Vagina (tissue), 2 donors: ENCODE measurements around the gene ABO.

Source experiments
- CTCF ChIP-seq, 3 experiments: fragments of 450-650 bp in 2 of 3; fragments of 200-600 bp in 1 of 3; sonication (generic) in 1 of 3; IDR thresholded peaks; one replicate each; pipeline ENCODE4 v1.5.1; 2017 to 2019; ENCODE audit warnings: antibody characterized with exemption in 3 of 3, mild to moderate bottlenecking in 2 of 3, moderate library complexity in 2 of 3
- POLR2A ChIP-seq, 2 donors: fragments of 450-650 bp; IDR thresholded peaks; one replicate each; pipeline ENCODE4 v1.6.1; 2017; ENCODE audit warnings: antibody characterized with exemption in 2 of 2, mild to moderate bottlenecking in 2 of 2, moderate library complexity in 2 of 2

- TF ChIP-seq CTCF (IDR thresholded peaks at IDR 0.05) (no peak), POLR2A (IDR thresholded peaks at IDR 0.05) (no peak)
Observed at GRCh38 chr9:133261753-133262120, 13.3 kb downstream of the ABO start.
